ENCODE results near the gene EPRS1. TPM values are rescaled to one million over a fixed set of nuclear protein-coding genes. Genes with fewer than 3 reads are reported as not detected.
"Not testable (repeated sequence)": the region's sequence is repeated elsewhere in the genome, so short reads cannot be mapped to it uniquely, and the experiment has no call there.

Gene EPRS1
- polyA plus RNA-seq, 3 donors, result 9.3 to 27.6 (median 21.1) TPM

GRCh38 chr1:220040028-220040596 is 6.2 kb downstream of the EPRS1 start:
- H3K9ac ChIP-seq (ENCODE audit: insufficient read depth, low read length, poor library complexity, severe bottlenecking), result no peak overlapping the region
- H3K27me3 Mint-ChIP-seq (ENCODE audit: low read depth in 3 of 3), result no peaks in the 10 kb centered on the region
- DNase-seq, result no peak
- no peak overlapping the region for H2AFZ ChIP-seq (ENCODE audit: insufficient read depth, low read depth, low read length, poor library complexity, severe bottlenecking)
- peaks cover 24% of the 10 kb centered on the region for H3K4me1 Mint-ChIP-seq
- no peaks in the 10 kb centered on the region for H3K9me3 ChIP-seq (replicated peaks in 1 of 2; ENCODE audit: control insufficient read depth in 1 of 2, insufficient read depth in 1 of 2, low read length in 2 of 2)
- peak overlapping the region in 1 of 7 donors; percentile 25 for H3K27ac Mint-ChIP-seq
- no peak overlapping the region for H3K4me3 ChIP-seq (replicated peaks in 1 of 3; ENCODE audit: low read depth in 2 of 3, low read length in 3 of 3)
- H3K4me3 Mint-ChIP-seq, result no peak overlapping the region
- H3K27ac ChIP-seq (ENCODE audit: low read depth in 1 of 2, low read length in 2 of 2), result no peak overlapping the region
- no peaks in the 10 kb centered on the region for H3K27me3 ChIP-seq (ENCODE audit: control insufficient read depth in 2 of 2, insufficient read depth in 2 of 2, low read length in 2 of 2)
- no peak for TF ChIP-seq CTCF (IDR thresholded peaks at IDR 0.05)
- H3K36me3 Mint-ChIP-seq, result peaks cover 21 to 49% of the 10 kb centered on the region in 2 donors
- peaks cover 9 to 10% of the 10 kb centered on the region in 2 donors for H3K4me1 ChIP-seq (ENCODE audit: control insufficient read depth in 1 of 2, insufficient read depth in 2 of 2, low read length in 2 of 2)
- intact Hi-C loops (cut with micrococcal nuclease), result no loop called here
- peaks cover 82% of the 10 kb centered on the region for H3K79me2 ChIP-seq (ENCODE audit: insufficient read depth, low read length)
- peaks cover 7% of the 10 kb centered on the region for H4K20me1 ChIP-seq (ENCODE audit: insufficient read depth, low read length)
- H3K36me3 ChIP-seq (replicated peaks in 1 of 2; ENCODE audit: control insufficient read depth in 1 of 2, insufficient read depth in 2 of 2, low read length in 2 of 2), result peaks cover 21 to 43% of the 10 kb centered on the region in 2 donors
- no peaks in the 10 kb centered on the region for H3K9me3 Mint-ChIP-seq
- H3K4me2 ChIP-seq (replicated peaks; ENCODE audit: extremely low read depth, low read length, poor library complexity, severe bottlenecking), result no peak overlapping the region
- no CpG with 5 or more reads among the region's 5 CpGs for WGBS (ENCODE audit: insufficient coverage)

- WGBS (ENCODE audit: insufficient coverage), result 100% methylated on average over 4 of the region's 4 CpGs
- Mint-ChIP-seq H3K27ac (peak overlapping the region in 2 of 7 donors; percentile 3 to 44), H3K9me3 (no peaks in the 10 kb centered on the region), H3K4me3 (no peak overlapping the region), H3K4me1 (peaks cover 11% of the 10 kb centered on the region), H3K27me3 (ENCODE audit: low read depth in 3 of 3) (no peaks in the 10 kb centered on the region), H3K36me3 (peaks cover 31 to 58% of the 10 kb centered on the region in 2 donors)
- peaks cover 12% of the 10 kb centered on the region for H4K20me1 ChIP-seq (ENCODE audit: insufficient read depth, low read length)
- no peak overlapping the region for H3K9ac ChIP-seq (ENCODE audit: insufficient read depth, low read length, poor library complexity, severe bottlenecking)
- no peaks in the 10 kb centered on the region for H3K4me1 ChIP-seq (ENCODE audit: control insufficient read depth in 1 of 2, insufficient read depth in 2 of 2, low read length in 2 of 2)
- H3K4me3 ChIP-seq (replicated peaks in 1 of 3; ENCODE audit: low read depth in 2 of 3, low read length in 3 of 3), result no peak overlapping the region
- intact Hi-C loops (cut with micrococcal nuclease), result no loop called here
- DNase-seq, result no peak
- no peaks in the 10 kb centered on the region for H3K9me3 ChIP-seq (replicated peaks in 1 of 2; ENCODE audit: control insufficient read depth in 1 of 2, insufficient read depth in 1 of 2, low read length in 2 of 2)
- no peak for TF ChIP-seq CTCF (IDR thresholded peaks at IDR 0.05)
- peaks cover 30 to 57% of the 10 kb centered on the region in 2 donors for H3K36me3 ChIP-seq (replicated peaks in 1 of 2; ENCODE audit: control insufficient read depth in 1 of 2, insufficient read depth in 2 of 2, low read length in 2 of 2)
- H3K27me3 ChIP-seq (ENCODE audit: control insufficient read depth in 2 of 2, insufficient read depth in 2 of 2, low read length in 2 of 2), result no peaks in the 10 kb centered on the region
- no peak overlapping the region for H2AFZ ChIP-seq (ENCODE audit: insufficient read depth, low read depth, low read length, poor library complexity, severe bottlenecking)
- H3K4me2 ChIP-seq (replicated peaks; ENCODE audit: extremely low read depth, low read length, poor library complexity, severe bottlenecking), result no peak overlapping the region
- H3K27ac ChIP-seq (ENCODE audit: low read depth in 1 of 2, low read length in 2 of 2), result no peak overlapping the region
- peaks cover 68% of the 10 kb centered on the region for H3K79me2 ChIP-seq (ENCODE audit: insufficient read depth, low read length)
Observed at GRCh38 chr1:220038640-220039039, 7.7 kb downstream of the EPRS1 start.

- H3K79me2 ChIP-seq (ENCODE audit: insufficient read depth, low read length), result peaks cover 59% of the 10 kb centered on the region
- H3K27me3 ChIP-seq (ENCODE audit: control insufficient read depth in 2 of 2, insufficient read depth in 2 of 2, low read length in 2 of 2); H3K4me3 ChIP-seq (replicated peaks in 1 of 3; ENCODE audit: low read depth in 2 of 3, low read length in 3 of 3); H3K4me1 ChIP-seq (ENCODE audit: control insufficient read depth in 1 of 2, insufficient read depth in 2 of 2, low read length in 2 of 2); H3K9ac ChIP-seq (ENCODE audit: insufficient read depth, low read length, poor library complexity, severe bottlenecking); H3K4me3 Mint-ChIP-seq; H3K9me3 ChIP-seq (replicated peaks in 1 of 2; ENCODE audit: control insufficient read depth in 1 of 2, insufficient read depth in 1 of 2, low read length in 2 of 2); intact Hi-C loops (cut with micrococcal nuclease); H3K4me2 ChIP-seq (replicated peaks; ENCODE audit: extremely low read depth, low read length, poor library complexity, severe bottlenecking); H3K4me1 Mint-ChIP-seq; H2AFZ ChIP-seq (ENCODE audit: insufficient read depth, low read depth, low read length, poor library complexity, severe bottlenecking); H3K9me3 Mint-ChIP-seq; H3K27ac ChIP-seq (ENCODE audit: low read depth in 1 of 2, low read length in 2 of 2); H3K27me3 Mint-ChIP-seq (ENCODE audit: low read depth in 3 of 3); DNase-seq: not testable (repeated sequence)
- peaks cover 12% of the 10 kb centered on the region for H4K20me1 ChIP-seq (ENCODE audit: insufficient read depth, low read length)
- WGBS (ENCODE audit: insufficient coverage), result no CpG with 5 or more reads among the region's 3 CpGs
- Mint-ChIP-seq H3K36me3 (peaks cover 39 to 65% of the 10 kb centered on the region in 2 donors), H3K27ac (peak overlapping the region in 2 of 7 donors; percentile 15 to 41)
- H3K36me3 ChIP-seq (replicated peaks in 1 of 2; ENCODE audit: control insufficient read depth in 1 of 2, insufficient read depth in 2 of 2, low read length in 2 of 2), result peaks cover 38 to 65% of the 10 kb centered on the region in 2 donors
Observed at GRCh38 chr1:220037810-220038209, 8.5 kb downstream of the EPRS1 start.

All from CD14-positive monocyte (primary cell).